H9 (cell line): ENCODE results near the gene DPF3. TPM values are rescaled to one million over a fixed set of nuclear protein-coding genes. Genes with fewer than 3 reads are reported as not detected.

Experiments
- DNase-seq: peaks from one replicate; pipeline ENCODE4 v3.0.0-alpha.2; 2017
- H2AFZ ChIP-seq: one replicate; pipeline ENCODE4 v1.6.1; 2013; ENCODE audit warnings: mild to moderate bottlenecking, low read length, control low read depth, moderate library complexity
- H2AK5ac ChIP-seq: 2 replicates; pipeline ENCODE4 v1.6.1; 2013; ENCODE audit warnings: low read length, control low read depth, mixed read lengths; ENCODE audit not compliant: insufficient read length
- H2BK120ac ChIP-seq: one replicate; pipeline ENCODE4 v1.6.1; 2013; ENCODE audit warnings: low read depth, mild to moderate bottlenecking, low read length, control low read depth, inconsistent platforms; ENCODE audit not compliant: poor library complexity, severe bottlenecking
- H2BK12ac ChIP-seq: 2 replicates; pipeline ENCODE4 v1.6.1; 2013; ENCODE audit warnings: low read length, control low read depth, mixed read lengths, low read depth; ENCODE audit not compliant: insufficient read length
- H2BK15ac ChIP-seq: 2 replicates; pipeline ENCODE4 v1.6.1; 2013; ENCODE audit warnings: low read depth, low read length, control low read depth
- H2BK20ac ChIP-seq: one replicate; pipeline ENCODE4 v1.6.1; 2013; ENCODE audit warnings: low read depth, mild to moderate bottlenecking, low read length, control low read depth, inconsistent platforms; ENCODE audit not compliant: poor library complexity, severe bottlenecking
- H2BK5ac ChIP-seq: 2 replicates; pipeline ENCODE4 v1.6.1; 2013; ENCODE audit warnings: low read length, control low read depth, mixed read lengths; ENCODE audit not compliant: insufficient read length
- H3K14ac ChIP-seq: 2 replicates; pipeline ENCODE4 v1.6.1; 2013; ENCODE audit warnings: low read length, control low read depth; ENCODE audit not compliant: insufficient read depth
- H3K18ac ChIP-seq: 2 replicates; pipeline ENCODE4 v1.6.1; 2013; ENCODE audit warnings: low read depth, mild to moderate bottlenecking, mixed read lengths, low read length, control low read depth; ENCODE audit not compliant: insufficient read length
- H3K23ac ChIP-seq: 2 replicates; pipeline ENCODE4 v1.6.1; 2013; ENCODE audit warnings: low read length, control low read depth, mixed read lengths, low read depth; ENCODE audit not compliant: insufficient read length
- H3K23me2 ChIP-seq: 2 replicates; pipeline ENCODE4 v1.6.1; 2013; ENCODE audit warnings: low read depth, mild to moderate bottlenecking, mixed read lengths, low read length, control low read depth; ENCODE audit not compliant: insufficient read length, poor library complexity, severe bottlenecking
- H3K27ac ChIP-seq: 2 replicates; pipeline ENCODE4 v1.5.1; 2013; ENCODE audit warnings: low read length, control low read depth, mixed read lengths, low read depth; ENCODE audit not compliant: insufficient read length
- H3K27me3 ChIP-seq: 2 replicates; pipeline ENCODE4 v1.6.1; 2013; ENCODE audit warnings: low read length, control low read depth, inconsistent platforms; ENCODE audit not compliant: insufficient read depth
- H3K4ac ChIP-seq: 2 replicates; pipeline ENCODE4 v1.6.1; 2013; ENCODE audit warnings: low read depth, mild to moderate bottlenecking, control low read depth, inconsistent platforms, low read length, moderate library complexity
- H3K4me1 ChIP-seq: 2 replicates; pipeline ENCODE4 v1.6.1; 2013; ENCODE audit warnings: low read length, control low read depth, inconsistent platforms; ENCODE audit not compliant: insufficient read depth
- H3K4me2 ChIP-seq: 2 replicates; pipeline ENCODE4 v1.6.1; 2013; ENCODE audit warnings: low read length, control low read depth, mixed read lengths; ENCODE audit not compliant: insufficient read length, insufficient read depth
- H3K56ac ChIP-seq: 2 replicates; pipeline ENCODE4 v1.6.1; 2013; ENCODE audit warnings: low read depth, mild to moderate bottlenecking, mixed read lengths, low read length, control low read depth; ENCODE audit not compliant: insufficient read length
- H3K79me1 ChIP-seq: 2 replicates; pipeline ENCODE4 v1.6.1; 2013; ENCODE audit warnings: low read depth, mild to moderate bottlenecking, moderate library complexity, low read length, control low read depth, inconsistent platforms; ENCODE audit not compliant: insufficient read depth, poor library complexity, severe bottlenecking
- H3K79me2 ChIP-seq: 2 replicates; pipeline ENCODE4 v1.6.1; 2013; ENCODE audit warnings: low read length, control low read depth, inconsistent platforms; ENCODE audit not compliant: insufficient read depth
- H3K9ac ChIP-seq: 2 replicates; pipeline ENCODE4 v1.6.1; 2013; ENCODE audit warnings: low read length, control low read depth, mixed read lengths; ENCODE audit not compliant: insufficient read length; ENCODE audit errors: extremely low read depth
- H3K9me3 ChIP-seq: one replicate; pipeline ENCODE4 v1.6.1; 2013; ENCODE audit warnings: low read depth, low read length, inconsistent platforms; ENCODE audit not compliant: control insufficient read depth
- H3T11ph ChIP-seq: one replicate; pipeline ENCODE4 v1.6.1; 2013; ENCODE audit warnings: mild to moderate bottlenecking, low read length, control low read depth, inconsistent platforms
- H4K20me1 ChIP-seq: one replicate; pipeline ENCODE4 v1.6.1; 2013; ENCODE audit not compliant: control insufficient read depth, insufficient read length, insufficient read depth
- H4K5ac ChIP-seq: 2 replicates; pipeline ENCODE4 v1.6.1; 2013; ENCODE audit warnings: low read depth, mild to moderate bottlenecking, mixed read lengths, low read length, control low read depth; ENCODE audit not compliant: insufficient read length
- H4K8ac ChIP-seq: replicated peaks from 2 replicates; pipeline ENCODE4 v1.6.1; 2013; ENCODE audit warnings: low read length, control low read depth, mixed read lengths, low read depth; ENCODE audit not compliant: insufficient read length
- H4K91ac ChIP-seq: 2 replicates; pipeline ENCODE4 v1.6.1; 2013; ENCODE audit warnings: low read depth, mild to moderate bottlenecking, moderate library complexity, mixed read lengths, low read length, control low read depth; ENCODE audit not compliant: insufficient read length
- H3K27ac Mint-ChIP-seq, 3 experiments: 2 replicates in 2 of 3; 3 replicates in 1 of 3; pipeline ENCODE4 v1.8.0; 2020 to 2021; ENCODE audit warnings: mixed read lengths in 3 of 3, mild to moderate bottlenecking in 1 of 3, moderate library complexity in 1 of 3
- H3K27me3 Mint-ChIP-seq: 2 replicates; pipeline ENCODE4 v1.8.0; 2021; ENCODE audit warnings: low read depth, mild to moderate bottlenecking, moderate library complexity, mixed read lengths
- H3K36me3 Mint-ChIP-seq, 3 experiments: 2 replicates in 2 of 3; 3 replicates in 1 of 3; pipeline ENCODE4 v1.8.0; 2020 to 2021; ENCODE audit warnings: low read depth in 3 of 3, mixed read lengths in 3 of 3; ENCODE audit not compliant: insufficient read depth in 1 of 3
- H3K4me1 Mint-ChIP-seq, 2 experiments: 2 replicates each; pipeline ENCODE4 v1.8.0; 2020; ENCODE audit warnings: mixed read lengths in 2 of 2
- H3K4me3 Mint-ChIP-seq, 2 experiments: 2 replicates in 1 of 2; 3 replicates in 1 of 2; pipeline ENCODE4 v1.8.0; 2020 to 2021; ENCODE audit warnings: mild to moderate bottlenecking in 2 of 2, mixed read lengths in 2 of 2, moderate library complexity in 1 of 2
- H3K9me3 Mint-ChIP-seq, 2 experiments: 2 replicates in 1 of 2; 3 replicates in 1 of 2; pipeline ENCODE4 v1.8.0; 2020; ENCODE audit warnings: mild to moderate bottlenecking in 2 of 2, mixed read lengths in 2 of 2, moderate library complexity in 1 of 2
- CTCF ChIP-seq: fragments of 200-600 bp; sonication (generic); conservative IDR thresholded peaks from 3 replicates; pipeline ENCODE4 v1.8.0; 2021; ENCODE audit warnings: antibody characterized with exemption, mild to moderate bottlenecking
- WGBS: extraction: QIAGEN DNeasy Blood & Tissue Kit; methylation state at CpG from one replicate; pipeline ENCODE4 v1.1.7; 2013; ENCODE audit warnings: missing lambda C conversion rate, low lambda C conversion rate, mixed read lengths; ENCODE audit not compliant: insufficient read length; ENCODE audit errors: extremely low coverage; 5-methylcytosine and 5-hydroxymethylcytosine counted together
- total RNA-seq: library from RNA; stranded (reverse); gene quantifications from 2 replicates; pipeline ENCODE4 v1.2.1, GENCODE V29; 2021

The DPF3 gene
- total RNA-seq, 1 experiment from 2014 or later, result not detected

- Histone ChIP-seq H2BK12ac (no peak overlapping the region), H2BK120ac (no peak overlapping the region), H2BK15ac (no peak overlapping the region), H3K4ac (no peak overlapping the region), H3K4me1 (peaks cover 10% of the 10 kb centered on the region; the same call in 1 of the 2 replicates), H3K56ac (no peak overlapping the region), H3K27me3 (peaks cover 12% of the 10 kb centered on the region; the same call in 1 of the 2 replicates), H4K8ac (no peak overlapping the region), H3K79me1 (no peaks in the 10 kb centered on the region), H3K9ac (no peak overlapping the region), H3K23ac (no peak overlapping the region), H3K79me2 (no peaks in the 10 kb centered on the region), H3T11ph (no peak overlapping the region), H2AFZ (no peak overlapping the region), H2AK5ac (no peak overlapping the region), H3K4me2 (no peak overlapping the region), H3K27ac (no peak overlapping the region), H3K9me3 (no peaks in the 10 kb centered on the region), H3K14ac (no peak overlapping the region), H3K18ac (no peak overlapping the region), H4K91ac (no peak overlapping the region), H2BK5ac (no peak overlapping the region), H4K20me1 (no peaks in the 10 kb centered on the region), H3K23me2 (no peaks in the 10 kb centered on the region), H2BK20ac (no peak overlapping the region), H4K5ac (no peak overlapping the region)
- H3K4me1 Mint-ChIP-seq, result peaks cover 35% of the 10 kb centered on the region in 2 experiments
- no peak for DNase-seq
- no CpG with 5 or more reads among the region's 2 CpGs for WGBS
- peaks cover 51% of the 10 kb centered on the region for H3K27me3 Mint-ChIP-seq
- no peak overlapping the region for H3K4me3 Mint-ChIP-seq
- peaks cover 0 to 15% (median 0%) of the 10 kb centered on the region in 3 experiments; a peak in 4 of 7 replicates for H3K36me3 Mint-ChIP-seq
- no peak for TF ChIP-seq CTCF
- peaks cover 2 to 8% of the 10 kb centered on the region in 2 experiments; a peak in 3 of 5 replicates for H3K9me3 Mint-ChIP-seq
- no peak overlapping the region for H3K27ac Mint-ChIP-seq
Observed at GRCh38 chr14:72800296-72800695, 93.6 kb downstream of the DPF3 start.
